Erythroblast (primary cell): ENCODE data around the gene PISD.

Source experiments
- DNase-seq, 2 experiments: peaks; one replicate each; lab custom pipeline; 2025; lab: John Stamatoyannopoulos, UW
- GATA1 ChIP-seq: IDR thresholded peaks from 2 replicates; pipeline ENCODE4 v1.6.1; 2011; ENCODE audit warnings: low read depth, mild to moderate bottlenecking, control low read depth, low read length, moderate library complexity
- POLR2A ChIP-seq: IDR thresholded peaks from 2 replicates; pipeline ENCODE4 v1.6.1; 2011; ENCODE audit warnings: mild to moderate bottlenecking, low read length

PISD gene

DNA sequence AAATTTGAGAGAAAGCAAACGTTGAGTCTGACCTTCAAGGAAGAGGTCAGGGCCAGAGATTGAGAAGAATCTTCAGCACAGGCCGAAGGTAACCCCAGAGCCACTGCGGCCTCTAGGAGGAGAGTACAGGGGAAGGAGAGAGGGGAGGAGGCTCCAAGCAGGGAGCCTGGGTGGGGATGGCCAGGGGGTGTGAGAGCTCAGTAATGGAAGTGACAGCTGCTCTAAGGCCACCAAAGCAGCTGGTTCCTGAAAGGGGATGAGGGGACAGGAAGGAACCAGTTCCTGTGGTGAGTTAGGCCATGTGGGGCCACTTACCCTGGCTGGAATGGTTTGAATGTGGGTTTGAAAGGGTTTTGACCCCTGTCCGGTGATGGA, 46.1 kb downstream of the PISD start:
- no peak for DNase-seq
- TF ChIP-seq GATA1 (no peak), POLR2A (no peak)

DNA sequence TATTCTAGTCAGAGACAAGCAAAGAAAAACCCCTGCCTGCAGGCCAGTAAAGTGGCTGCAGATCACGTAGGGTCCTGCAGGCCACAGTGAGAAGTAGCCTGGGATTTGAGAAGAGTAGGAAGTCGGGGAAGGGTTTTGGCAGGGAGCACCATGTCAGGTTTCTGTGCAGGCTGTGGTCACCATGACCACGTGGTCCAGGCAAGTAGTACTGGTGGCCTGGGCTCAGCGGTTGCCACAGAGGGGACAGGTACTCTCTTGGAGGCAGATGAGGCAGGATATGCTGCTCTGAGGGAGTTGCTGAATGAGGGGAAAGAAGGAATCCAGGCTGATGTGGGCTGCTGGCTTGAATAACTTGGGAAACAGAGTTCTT, 46.5 kb downstream of the PISD start:
- TF ChIP-seq POLR2A (no peak), GATA1 (no peak)
- DNase-seq, result no peak

DNA sequence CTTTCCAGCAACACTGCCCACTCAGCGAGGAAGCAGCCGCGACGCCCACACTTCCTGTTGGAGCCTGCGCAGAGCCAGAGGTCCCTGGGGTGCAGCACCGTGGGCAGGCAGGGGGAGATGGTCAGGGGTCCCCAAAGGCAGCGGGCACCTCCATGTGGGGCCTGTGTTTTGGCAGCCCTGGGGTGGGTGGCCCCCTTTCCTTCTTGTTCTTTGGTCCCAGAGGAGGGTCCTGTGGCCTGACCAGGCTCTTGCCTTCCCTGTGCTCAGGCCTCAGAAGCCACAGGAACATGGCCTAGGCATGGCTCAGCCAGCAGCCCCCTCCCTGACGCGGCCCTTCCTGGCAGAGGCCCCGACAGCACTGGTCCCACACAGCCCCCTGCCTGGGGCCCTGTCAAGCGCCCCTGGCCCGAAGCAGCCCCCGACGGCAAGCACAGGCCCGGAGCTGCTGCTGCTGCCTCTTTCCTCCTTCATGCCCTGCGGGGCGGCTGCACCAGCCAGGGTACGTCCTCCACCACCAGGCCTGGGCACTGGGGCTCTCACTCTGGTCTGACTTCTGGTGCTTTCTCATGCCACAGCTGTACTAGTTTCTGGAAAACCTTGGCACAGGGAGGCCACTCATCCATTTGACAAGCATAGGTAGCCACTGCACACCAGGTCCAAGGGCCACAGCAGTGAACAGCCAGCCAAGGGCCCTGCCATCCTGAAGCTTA, 47.1 kb downstream of the PISD start:
- TF ChIP-seq POLR2A, result no peak
- TF ChIP-seq GATA1, result no peak
- no peak for DNase-seq

DNA sequence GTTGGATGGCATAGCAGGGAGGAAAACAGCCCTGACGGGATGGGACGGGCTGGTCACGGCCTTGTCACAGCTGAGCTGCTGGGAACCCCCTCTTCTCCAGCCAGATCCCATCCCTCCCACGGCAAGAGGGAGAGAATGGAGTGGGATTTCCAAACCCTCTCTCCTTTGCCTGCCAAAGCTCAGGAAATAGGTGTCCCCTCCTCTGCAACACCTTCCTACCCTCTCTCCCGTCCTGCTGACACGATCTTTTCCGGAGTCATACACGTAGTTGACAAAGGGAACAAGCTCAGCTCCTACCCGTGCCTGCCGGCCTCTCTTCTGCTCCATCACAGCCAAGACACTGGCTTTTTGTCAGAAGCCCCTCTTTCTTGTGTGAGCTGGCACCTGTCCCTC, 48.1 kb downstream of the PISD start:
- DNase-seq, result no peak
- no peak for TF ChIP-seq POLR2A
- TF ChIP-seq GATA1, result no peak

DNA sequence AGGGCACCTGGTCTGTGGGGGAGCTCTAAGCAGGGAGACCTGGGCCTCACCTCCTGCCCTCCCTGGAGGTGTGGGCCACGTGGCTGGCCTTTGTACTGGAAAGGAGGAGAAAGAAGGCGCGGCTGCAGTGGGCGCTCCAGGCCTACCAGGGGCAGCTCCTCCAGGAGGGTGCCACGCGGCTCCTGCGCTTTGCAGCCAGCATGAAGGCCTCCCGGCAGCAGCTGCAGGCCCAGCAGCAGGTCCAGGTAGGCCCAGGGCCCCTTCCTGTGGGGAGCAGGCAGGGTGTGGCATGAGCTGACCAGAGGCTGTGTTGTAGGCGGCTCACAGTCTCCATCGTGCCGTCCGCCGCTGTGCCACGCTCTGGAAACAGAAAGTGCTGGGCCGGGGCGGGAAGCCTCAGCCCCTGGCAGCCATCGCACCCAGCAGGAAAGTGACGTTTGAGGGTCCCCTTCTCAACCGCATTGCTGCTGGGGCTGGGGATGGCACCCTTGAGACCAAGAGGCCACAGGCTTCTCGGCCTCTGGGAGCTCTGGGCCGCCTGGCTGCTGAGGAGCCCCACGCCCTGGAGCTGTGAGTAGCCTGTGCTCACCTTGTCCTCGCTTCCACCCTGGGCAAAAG, 48.6 kb downstream of the PISD start:
- DNase-seq, result no peak
- no peak for TF ChIP-seq POLR2A
- no peak for TF ChIP-seq GATA1

DNA sequence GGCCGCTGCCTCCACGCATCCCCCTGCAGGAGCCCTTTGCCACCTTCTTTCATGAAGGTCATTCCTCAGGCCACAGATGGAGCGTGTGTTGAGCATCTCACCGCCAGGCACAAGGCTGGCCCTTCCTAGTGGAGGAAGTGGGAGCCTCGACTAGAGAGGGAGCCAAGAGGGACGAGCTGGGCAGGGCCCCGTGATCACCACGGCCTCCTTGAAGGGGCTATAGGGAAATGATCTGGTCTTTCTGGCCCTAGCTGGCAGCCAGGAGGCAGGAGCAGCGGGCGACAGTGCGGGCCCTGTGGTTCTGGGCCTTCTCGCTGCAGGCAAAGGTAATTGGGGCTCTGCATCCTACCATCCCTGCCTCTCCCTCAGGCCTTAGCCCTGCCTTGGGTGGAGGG, 49.1 kb downstream of the PISD start:
- no peak for DNase-seq
- TF ChIP-seq GATA1 (no peak), POLR2A (no peak)

DNA sequence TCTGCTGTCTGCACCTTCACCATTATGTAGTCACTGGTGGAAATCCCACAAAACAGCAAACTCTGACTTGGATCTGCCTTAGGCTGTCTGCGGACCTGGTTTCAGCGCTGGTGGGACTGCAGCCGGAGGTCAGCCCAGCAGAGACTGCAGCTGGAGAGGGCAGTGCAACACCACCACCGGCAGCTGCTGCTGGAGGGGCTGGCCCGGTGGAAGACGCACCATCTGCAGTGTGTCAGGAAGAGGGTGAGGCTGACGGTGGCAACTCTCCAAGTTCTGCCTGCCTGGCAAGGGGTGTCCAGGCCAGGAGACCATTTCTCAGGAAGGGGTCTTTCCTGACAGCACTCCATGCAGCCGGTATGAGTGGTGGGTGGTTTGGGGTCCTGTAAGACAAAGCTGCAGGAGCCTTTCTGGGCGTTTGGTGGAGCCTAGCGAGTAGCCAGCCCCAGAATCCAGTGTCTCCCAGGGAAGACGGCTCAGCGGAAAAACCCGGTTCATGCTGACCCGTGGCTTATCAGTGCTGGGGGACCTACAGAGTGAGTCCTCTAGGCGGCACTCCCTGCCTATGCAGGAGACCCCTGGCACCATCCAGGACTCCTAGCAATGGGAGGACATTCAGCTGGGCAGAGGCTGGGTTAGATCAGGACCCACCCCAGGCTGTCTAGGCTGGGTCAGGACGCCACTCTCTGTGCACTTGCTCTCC, 50.8 kb downstream of the PISD start:
- no peak for DNase-seq
- no peak for TF ChIP-seq POLR2A
- no peak for TF ChIP-seq GATA1

DNA sequence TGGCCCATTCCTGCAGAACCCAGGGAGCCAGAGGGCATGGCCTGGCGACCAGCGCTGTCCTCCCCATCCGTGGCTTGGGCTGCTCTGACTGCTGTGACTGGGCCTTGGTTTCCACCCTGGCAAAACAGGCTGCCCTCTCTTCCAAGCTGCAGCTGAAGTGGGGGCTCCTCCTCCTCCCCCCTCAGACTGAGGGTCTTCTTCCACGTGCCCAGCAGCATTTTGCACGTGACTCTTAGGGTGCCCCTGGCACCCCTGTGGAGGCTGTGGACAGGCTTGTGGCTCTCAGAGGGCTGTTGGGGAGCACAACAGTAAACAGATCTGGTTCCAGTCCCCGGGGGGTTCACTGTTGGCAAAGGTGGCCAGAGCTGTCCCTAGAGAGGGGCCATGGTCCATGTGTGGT, 51.4 kb downstream of the PISD start:
- DNase-seq, result no peak
- TF ChIP-seq POLR2A, result no peak
- TF ChIP-seq GATA1, result no peak

DNA sequence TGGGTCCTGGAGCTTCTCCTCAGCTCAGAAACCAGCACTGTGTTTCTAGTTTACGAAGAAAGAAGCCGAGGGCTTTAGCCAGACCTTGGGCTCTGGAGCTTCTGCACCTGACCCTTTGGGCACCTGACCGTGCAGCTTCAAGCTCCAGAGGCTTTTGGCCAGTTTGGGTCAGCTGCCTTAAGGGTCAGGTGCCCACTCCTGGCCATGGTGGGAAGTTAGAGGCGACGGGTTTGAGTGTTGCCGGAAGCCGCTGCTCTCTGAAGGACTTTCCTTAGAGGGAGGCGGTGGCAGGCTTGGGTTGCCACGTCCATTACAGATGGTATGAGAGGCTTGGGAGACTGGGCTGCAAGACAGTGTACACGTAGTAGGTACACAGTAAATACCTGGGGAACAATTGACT, 52.3 kb downstream of the PISD start:
- no peak for DNase-seq
- TF ChIP-seq GATA1, result no peak

DNA sequence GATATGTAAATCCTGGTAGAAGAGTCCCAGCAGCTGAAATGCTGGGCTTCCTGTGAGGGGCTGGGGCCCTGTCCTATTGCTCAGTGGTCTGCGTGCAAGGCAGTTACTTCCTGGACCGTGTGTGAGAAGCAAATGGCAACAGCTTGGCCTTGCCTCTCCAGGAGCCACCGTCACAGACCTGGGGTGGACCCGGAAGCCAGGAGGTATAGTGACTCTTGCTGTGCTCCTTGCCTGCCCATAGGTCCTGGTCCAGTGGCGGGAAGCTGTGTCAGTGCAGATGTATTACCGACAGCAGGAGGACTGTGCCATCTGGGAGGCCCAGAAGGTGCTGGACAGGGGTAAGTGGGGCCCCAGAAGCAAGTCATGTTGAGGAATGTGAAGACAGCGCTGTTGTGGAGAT, 54.3 kb downstream of the PISD start:
- no peak for DNase-seq
- TF ChIP-seq GATA1 (no peak), POLR2A (no peak)

DNA sequence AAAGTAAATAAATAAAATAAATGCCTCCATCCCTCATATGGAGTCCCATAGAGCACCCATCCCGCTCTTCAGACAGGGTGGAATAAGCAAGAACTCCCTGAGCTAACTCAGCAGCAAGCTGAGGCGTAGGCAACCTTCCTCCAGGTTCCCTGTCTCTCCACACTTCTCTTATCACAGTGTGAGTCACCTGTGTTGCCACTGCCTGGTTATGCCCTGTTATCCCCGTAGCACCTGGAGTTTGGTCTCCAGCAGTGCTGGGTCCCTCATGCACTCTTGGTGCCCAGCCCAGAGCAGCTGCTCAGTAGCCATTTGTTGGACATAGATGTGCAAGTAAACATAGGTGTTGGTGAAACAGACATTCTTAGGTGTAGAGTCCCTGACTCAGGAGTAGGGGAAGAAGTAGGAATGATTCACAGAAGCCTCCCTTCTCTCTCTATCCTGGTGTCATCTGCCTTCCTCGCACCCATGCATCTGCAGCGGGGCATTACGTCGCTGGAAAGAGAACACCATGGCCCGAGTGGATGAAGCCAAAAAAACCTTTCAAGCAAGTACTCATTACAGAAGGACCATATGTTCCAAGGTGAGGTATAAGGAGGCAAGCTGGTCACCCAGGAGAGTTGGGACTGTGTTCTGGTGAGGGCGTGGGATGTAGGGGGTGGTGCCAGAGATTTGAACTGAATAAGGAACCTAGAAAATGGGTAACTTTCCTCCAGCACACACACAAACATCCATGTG, 56.0 kb downstream of the PISD start:
- DNase-seq, result no peak

DNA sequence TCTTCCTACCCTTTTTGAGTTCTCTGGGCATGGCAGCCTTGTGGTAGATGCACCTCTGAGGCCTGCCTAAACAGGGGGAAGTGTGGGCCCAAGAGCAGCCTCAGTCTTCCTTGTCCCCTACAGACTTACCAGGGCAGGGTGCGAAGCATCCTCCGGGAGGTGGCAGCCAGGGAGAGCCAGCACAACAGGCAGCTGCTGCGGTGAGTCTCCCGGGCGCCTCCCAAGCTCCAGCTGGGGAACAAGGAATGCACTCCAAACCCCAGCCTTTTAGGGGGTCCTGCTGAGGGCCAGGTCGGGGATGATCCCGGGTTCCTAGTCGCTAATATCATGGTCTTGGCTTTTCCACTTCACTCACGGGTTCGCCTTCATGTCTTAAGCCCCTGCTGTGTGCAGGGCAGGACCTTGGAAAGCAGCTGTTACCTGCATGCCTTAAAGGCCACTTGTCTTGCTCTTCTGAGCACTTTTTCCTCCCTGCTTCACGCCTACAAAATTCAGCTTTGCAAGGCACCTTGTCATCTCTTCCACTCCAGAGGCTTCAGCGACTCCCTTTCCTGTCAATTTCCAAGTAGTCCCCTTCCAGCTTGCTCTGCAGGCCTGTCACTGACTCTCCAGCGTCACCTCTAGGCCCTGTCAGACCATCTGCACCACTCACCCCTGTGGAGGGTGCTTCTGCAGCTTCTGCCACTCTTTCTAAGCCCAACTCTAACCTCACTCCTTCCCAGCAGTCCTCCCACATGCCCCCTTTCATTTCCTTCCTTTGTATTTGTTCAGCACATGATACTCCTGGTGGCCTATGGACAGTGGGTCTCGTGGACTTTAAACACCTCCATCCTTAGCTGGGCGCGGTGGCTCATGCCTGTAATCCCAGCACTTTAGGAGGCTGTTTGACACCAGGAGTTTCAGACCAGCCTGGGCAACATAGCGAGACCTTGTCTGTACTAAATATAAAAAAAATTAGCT, 57.0 kb downstream of the PISD start:
- no peak for DNase-seq
- TF ChIP-seq POLR2A (no peak), GATA1 (no peak)

More for the DNA sequence above, 56.0 kb downstream of the PISD start:
- no peak for TF ChIP-seq POLR2A
- no peak for TF ChIP-seq GATA1
